NCI-H1092 (cell line): ENCODE results near the gene THEM4.

ENCODE experiments used
- DNase-seq: peaks from one replicate; lab custom pipeline; 2025; lab: John Stamatoyannopoulos, UW

The THEM4 gene

DNA sequence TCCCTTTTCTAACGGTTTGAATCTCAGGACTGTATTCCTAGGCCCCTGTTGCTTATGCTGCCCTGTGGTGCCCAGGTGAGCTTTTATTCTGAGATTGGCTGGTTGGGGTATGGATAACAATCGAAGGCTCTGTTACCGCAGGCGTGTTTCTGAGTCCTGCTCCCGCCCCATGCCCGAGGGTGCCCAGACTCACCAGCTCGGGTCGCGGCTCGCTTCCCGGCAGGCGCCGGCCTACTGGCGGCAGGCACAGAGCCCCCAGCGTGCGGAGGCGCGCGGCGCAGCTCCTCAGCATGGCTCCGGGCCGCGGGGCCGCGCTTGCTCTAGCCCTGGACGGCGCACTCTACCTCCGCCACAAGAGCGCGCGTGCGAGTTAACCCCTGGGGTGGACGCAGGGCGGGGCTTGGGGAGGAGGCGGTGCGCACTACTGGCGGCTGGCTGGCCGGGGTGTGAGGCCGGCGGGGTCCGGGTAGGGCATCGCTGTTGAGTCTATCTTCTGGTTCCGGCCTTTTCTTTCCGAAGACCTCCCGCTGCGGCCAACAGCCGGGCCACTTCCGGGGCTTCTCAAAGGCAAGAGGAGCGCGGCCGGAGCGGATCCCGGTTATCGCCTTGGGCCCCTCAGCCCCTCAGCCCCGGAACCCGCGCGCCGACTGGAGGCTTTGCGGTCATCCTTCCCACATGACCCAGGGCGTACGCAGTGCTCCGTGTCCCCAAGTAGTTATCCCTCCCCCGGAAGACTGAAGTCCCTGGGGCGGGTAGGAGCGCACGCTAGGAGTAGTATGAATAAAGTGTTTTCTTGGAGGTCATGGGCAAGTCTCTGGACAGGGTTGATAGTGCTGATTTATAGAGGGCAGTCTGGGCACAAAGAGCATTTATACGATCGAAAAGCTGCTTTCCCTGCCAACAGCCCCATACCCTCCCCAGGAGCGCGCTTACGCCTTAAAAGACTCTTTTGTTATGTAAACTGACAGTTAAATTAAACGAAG is at the start of gene THEM4:
THEM4 (minus strand) TSS at position 345 of the 983 bp plus-strand sequence; CDS start at position 292, 53 bp downstream.
- DNase-seq = peak; percentile 95

DNA sequence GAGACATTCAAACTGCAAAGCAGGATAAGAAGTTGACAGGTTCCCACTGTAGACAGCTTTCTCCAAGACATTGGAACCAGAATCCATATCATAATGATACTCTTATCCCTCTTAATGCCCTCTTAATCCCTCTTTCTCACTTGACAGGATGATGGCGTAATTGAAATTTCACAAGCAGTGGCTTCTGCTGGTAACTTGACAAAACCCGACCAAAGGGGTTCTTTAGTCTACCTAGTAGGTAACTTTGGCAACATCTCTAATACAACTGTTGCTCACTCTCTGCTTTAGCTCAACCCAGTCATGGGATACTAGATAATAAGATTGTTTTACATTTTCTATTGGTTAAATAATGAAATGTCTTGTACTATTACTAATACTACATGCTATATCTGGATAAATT is 49.6 kb upstream of the THEM4 start:
- no peak for DNase-seq

DNA sequence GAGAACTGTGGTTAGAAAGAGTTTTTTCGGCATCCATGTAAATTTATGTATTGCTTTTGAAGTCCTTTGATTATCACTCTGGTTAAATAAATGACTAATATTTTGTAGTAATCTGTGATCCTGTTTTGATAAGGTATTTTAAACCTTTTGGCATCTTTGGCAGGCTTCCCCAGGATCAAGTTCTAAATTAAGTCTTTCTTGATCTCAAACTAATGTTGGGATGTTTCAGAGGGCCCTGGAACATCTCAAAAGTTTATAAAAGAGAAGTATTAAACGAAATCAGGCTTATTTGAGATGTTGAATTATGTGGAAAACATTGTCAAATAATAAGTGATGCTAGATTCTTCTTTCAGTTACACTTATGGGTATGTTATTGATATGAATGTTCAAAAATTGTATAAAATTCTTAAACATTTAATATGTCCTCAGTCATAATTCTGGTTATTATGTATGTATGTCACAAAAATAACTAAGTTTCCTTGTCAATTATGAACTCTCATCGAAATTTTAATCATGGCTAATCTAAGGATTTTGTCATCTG is 47.7 kb upstream of the THEM4 start:
- no peak for DNase-seq

DNA sequence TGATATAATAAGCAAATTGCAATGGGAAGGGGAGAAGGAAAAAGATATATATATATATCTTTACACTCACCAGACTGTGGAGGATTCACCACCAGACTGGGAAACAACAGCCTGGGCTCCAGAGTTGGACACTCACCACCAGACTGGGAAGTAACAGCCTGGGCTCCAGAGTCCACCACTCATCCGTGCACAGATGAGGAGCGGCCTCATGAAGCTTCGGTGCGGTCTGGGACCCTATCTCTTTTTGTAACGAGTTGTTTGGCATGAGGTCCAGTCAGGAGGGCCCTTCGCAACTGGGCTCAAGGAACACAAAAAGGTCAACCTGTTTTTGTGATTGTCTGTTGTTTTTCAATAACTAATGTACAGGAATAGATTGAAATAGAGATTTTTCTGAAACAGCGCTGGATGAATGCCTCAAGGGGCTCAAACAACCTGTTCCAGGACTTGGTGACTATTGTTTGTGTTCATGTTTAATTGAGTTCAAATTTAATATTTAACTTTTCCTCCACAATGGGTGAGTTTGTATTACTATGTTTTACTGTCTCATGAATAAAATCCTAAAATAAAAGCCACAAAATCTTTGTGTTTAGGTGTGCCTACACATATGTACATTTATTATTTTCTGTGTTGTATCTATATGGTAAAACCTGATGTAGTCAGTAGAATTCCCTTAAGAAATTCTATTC is 44.2 kb upstream of the THEM4 start:
- DNase-seq = no peak

DNA sequence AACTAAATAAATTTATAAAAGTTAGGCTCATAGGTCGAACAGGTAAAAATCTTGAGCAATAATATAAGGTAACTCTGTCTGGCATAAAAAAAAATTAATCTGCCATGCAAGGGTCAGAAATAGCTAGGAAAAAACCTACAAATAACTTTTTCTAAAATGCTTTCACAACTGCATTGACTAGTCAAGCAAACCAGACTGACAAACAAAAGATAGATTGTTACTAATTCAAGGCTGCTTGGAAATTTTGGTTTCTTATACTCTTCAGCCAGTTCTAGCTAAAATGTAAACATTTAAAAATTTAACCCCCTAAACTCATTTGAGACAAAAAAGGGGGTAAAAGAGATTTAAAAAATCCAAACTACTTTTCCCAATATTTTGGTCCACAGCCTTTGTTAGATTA is 43.5 kb upstream of the THEM4 start:
- DNase-seq = no peak

DNA sequence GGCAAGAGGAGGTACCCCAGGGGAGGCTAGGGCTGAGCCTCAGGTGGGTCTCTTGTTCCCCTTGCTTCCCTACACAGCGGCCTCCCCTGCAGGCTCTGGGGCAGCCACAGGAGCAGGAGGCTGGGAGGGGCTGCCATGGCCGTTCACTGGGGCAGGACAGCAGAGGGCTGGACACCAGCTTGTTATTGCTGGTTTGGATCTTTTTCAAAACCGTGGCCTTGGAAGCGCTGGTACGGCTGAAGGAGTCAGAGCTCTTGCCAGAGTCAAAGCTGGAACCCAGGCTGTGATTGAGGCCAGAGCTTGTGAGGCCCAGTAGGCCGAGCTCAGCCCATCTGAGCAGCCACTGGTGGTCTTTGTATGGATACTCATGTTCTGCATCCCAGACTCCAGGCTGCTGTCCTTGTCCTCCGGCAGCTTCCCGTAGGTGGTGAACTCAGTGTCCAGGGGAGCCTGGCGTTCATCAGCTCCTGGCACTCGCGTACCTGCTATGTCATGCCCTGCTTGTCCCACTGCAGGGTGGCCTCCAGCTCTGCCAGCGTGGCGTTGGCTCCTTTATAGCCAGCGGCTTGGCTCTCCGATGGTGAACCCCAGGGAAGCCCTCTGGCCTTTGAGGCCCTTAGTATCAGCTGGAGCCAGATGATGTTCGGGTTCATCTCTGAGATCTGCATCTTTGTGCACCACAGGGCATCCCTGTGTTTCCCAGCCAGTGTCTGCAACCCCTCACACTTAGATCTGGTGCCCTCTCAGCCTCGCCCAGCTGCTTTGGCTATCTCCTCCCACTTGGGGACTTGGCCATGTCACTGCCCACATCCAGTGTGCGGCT is 40.3 kb upstream of the THEM4 start:
- DNase-seq = no peak

DNA sequence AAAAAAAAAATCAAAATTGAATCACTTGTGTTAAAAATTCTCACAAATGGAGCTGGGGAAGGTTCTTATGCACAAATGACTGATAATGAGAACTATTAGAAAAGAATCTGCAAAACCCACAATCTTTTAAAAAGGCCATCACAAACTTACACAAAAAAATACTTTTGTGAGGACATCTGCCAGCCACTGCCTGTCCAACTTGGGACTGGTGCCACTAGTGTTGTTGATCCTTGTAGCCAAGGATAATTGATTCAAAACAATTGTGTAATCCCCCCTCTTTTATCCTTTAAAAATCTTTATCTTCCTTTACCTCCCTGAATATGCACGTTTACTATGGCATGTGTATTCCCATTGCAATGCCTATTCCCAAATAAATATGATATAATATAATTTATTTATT is 39.2 kb upstream of the THEM4 start:
- no peak for DNase-seq

DNA sequence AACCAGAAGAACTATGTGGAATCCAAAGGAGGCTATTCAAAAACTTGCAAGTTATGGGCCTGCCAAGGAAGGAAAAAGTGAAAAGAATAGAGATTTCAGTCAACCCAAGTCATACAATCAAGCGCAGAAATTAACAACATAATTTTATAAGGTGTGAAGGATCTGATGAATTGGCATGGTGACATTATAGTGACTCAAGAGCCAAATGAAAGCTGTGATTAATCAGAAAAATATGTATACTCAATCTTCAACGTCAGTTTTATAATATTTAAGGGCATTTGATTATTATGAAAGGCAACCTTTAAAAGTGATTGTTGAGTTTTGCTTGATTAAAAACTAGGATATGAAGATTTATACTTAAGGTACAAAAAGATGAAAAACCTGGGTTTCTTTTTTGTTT is 37.8 kb upstream of the THEM4 start:
- no peak for DNase-seq

DNA sequence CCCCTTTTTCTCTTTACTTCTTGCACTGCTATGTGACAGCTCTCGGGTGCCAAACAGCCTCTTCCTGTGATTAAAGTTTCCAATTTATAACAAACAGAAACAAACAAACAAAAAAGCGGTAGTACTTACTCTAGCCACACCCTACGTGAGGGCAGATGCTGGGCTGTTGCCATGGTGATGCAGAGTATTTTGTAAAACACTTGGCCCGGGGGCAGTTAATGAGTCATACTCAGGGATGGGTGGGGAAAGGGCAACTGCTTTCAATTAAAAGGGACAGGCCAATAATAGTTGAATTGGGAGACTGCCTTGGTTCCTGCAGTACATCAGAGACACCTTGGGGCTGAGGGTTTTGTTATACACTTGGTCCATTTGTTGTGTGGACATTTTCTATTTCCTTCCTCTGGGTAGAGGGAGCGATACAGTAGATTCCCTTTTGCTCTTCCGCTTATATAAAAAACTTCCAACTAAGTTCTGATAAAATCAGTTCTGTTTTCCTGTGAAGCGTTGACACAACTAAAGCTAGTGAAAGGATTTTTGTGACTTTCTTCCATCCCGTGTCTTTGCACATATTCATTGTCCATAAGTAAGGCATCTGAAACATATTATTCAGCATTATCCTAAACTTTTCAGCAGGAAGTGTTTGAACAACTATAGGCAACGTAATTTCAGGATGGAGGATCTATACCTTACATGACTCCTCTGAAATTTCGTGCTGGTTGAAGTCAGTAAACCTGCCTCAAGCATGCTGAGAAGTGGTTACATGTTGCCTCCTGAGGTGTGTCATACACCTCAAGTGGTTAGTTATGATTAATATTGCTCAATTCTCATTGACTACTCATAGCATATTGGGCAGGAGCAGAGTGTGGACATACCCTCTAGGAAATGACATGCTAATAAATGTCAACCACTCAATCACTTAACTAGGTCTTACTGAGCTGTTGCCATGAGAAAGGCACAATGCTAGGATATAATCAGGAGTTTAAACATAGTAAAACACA is 36.7 kb upstream of the THEM4 start:
- DNase-seq = no peak

DNA sequence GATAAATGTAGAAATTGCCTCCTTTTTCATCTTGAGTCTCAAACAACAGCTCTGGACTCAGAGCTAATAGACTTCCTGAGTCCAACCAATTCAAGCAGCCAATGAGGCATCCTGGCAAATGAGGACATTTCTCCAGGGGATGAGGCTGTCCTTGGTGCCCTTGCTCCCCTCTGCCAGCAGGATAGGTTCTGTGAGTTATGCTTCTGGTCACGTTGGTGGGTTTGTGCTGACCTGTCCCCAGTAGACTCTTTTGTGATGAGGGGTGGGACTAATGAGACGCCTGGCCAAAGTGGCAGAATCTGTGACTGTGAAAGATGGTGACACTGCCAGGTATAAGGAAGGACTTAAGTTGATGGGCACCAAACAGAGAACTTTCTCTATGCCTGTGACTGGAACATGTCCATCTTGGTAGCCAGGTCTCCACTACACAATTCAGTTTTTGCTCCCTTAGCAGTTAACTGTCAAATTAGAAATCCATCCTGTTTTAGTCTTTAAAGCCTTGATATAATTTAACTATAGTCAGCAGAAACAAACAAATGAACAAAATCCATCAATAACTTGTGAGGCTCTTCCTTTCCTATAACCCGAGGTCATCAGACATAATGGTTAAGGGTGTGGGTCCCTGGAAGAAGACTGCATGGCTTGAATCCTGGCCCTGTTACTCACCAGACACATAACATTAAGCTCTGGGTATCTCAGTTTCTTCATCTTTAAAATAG is 35.7 kb upstream of the THEM4 start:
- no peak for DNase-seq

DNA sequence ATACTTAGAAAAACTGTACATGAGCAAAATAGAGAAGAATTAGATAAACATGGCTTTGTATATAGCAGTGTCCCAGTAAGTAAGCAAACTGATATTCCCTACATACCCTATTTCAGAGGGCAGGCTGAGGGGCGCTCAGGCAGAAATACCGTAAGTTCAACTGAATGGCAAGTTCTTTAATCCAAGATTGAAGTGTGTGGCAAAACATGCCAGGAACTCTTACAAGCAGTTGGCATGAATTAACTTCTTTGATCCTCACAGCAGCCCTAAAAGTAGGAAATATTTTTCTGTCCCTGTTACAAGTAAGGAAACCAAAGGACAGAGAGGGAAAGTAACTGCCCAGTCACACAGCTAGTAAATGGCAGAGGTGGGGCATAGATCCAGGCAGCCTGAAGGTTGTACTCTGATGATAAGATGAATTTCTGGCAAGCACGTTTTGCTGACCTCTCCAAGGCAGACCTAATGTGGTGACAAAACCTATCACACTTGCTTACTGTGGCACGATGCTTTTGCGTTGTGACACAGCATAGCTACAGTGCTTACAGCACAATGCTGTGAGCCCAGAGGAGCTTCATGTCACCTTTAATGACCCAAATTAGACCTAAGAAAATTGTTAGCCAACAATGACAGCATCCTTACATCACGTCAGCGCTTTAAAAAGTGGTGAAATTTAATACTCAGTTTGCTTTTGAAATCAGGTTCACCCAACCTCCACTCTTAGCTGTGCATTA is 35.0 kb upstream of the THEM4 start:
- no peak for DNase-seq

DNA sequence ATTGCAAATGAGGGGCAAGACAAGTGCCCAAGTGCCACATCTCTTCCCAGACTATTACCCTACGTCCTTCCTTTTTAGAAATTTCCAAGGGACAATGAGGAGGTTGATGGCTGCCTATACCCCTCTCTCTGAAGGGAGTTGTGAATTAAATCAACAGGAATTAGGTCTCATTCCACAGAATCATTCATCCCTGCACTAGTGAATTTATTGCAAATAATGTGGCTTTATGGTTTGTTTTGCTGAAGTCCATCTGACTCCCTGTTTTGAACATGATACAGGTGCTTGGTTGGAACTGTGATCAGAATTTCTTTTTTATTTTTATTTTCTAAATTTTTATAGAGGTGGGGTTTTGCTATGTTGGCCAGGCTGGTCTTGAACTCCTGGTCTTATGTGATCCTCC is 34.3 kb upstream of the THEM4 start:
- DNase-seq = no peak

DNA sequence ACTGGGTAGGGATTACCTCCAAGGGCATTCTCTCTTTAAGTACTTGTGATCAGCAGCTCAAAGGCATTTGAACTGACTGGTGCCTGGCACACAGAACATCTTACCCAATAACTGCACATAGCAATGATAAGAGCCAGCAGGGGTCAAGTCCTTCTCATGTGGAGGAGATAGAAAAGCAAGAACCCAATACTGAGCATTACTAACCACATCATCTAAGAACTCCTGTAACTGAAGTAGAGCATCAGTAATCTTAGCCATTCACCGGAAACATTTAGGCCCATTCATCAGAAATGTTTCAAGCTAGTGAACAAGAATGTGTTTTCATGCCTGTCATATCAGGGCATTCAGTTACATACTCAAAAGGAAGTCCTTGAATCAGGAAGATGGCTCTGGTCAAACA is 33.6 kb upstream of the THEM4 start:
- DNase-seq = no peak

DNA sequence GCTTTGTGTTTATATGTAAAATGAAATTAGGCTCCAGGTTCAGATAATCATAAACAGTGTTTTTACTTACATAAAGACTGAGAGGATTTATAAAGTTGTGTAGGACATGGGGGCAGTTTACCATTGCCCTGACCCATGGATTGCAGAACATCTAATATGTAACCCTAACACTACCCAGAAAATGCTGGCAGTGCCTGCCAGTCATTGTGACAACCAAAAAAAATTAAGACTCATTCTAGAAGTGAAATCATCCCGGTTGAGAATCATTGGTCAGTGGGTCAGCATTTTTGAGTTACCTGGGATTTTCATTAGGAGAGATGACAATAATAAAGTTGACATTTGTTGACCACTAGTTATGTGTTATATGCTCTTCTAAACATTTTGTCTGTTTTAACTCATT is 31.2 kb upstream of the THEM4 start:
- DNase-seq = no peak

DNA sequence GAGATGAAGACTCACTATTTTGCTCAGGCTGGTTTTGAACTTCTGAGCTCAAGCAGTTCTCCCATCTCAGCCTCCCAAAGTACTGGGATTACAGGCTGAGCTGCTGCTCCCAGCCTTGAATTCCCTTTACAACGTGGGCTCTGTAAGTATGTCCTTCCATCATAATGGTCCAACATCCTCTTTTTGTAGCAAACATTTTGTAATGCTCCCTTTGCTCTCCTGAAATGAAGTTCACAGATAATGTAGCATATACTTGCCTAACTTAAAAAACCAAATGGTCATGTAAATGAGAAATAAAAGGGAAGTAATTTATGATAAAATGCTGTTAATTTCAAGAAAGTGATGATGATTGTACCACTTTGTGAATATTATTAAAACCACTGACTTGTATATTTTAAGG is 30.5 kb upstream of the THEM4 start:
- no peak for DNase-seq

DNA sequence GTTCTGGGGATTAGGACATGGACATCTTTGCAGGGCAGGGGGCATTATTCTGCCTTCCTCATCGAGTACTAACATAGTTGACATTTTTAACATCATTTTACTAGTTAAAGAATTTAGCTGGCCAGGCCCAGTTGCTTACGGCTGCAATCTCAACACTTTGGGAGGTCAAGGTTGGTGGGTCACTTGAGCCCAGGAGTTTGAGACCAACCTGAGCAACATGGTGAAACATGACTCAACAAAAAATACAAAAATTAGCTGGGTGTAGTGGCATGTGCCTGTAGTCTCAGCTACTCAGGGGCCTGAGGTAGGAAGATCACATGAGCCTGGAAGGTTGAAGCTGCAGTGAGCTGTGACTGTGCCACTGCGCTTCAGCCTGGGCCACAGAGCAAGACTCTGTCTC is 29.8 kb upstream of the THEM4 start:
- DNase-seq = no peak

DNA sequence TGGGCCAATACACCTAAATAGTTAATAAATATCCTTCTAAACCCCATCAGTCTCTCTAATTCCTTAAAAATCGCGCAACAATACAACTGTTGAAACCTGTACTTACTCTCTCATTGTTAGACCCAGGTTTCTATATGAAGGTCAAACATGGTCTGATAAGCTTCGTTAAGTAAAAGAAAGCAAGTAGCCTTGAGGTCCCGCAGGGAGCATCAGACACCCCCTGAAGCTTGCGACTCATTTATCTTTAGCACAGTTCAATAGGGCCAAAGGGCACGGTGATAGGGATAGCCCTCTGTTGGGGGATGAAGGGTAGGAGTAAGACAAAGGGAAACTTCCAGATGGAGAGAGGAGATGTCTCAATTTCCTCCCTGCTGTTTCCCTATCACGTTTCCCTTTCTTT is 27.3 kb upstream of the THEM4 start:
- no peak for DNase-seq

DNA sequence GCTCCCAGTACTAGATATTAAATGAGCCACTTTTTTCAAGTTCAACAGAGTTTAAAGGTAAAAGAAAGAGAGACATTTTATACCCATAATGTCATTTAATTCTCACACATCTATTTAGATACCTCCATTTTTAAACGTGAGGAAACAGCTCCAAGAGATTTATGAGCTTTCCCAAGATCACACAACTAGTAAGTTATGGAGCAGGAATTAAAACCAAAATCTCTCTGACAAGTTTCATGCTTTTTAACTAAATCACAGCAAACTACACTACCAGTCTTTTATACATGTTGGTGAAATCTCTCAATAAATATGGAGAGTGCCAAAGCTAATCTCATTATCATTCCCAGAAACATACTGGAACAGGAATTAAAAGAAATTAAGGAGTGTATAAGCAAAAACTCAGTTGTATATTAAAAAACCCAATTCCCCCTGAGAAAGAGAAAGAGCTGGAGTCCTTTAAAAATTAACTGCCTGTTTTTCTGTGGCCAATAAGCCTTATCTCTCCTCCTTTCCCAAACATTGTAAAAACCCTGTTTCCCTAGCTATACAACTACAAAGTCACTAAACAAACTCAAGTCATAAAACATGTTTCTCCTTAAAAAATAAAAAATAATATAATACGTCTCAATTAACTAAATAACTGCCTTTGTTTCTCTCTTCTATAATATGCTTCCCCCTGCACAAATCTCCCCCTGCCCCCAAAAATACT is 26.7 kb upstream of the THEM4 start:
- no peak for DNase-seq

DNA sequence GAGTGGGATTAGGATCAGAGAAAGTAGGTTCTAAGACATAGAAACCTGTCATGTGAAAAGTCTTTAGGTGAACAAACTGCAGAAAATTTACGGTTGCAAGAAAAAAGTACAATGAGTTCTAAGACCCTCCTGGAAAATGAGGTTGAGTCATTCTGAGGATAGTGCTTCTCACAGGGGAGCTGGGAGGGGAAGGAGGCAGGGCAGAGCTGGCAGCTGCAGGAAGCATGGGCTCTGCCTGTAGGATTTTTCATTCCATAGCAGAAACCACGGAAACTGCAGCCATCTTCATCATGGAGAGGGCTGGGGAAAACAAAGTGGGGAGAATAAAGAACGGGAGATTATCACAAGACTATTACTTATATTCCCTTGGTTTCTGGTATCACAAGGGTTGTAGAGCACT is 25.8 kb upstream of the THEM4 start:
- DNase-seq = no peak
